ENCODE measurements around the gene SDK1.

GRCh38 chr7:4277936-4278335 is 976.9 kb downstream of the SDK1 start:
- TF ChIP-seq PBX3 (IDR thresholded peaks at IDR 0.05), result no peak
- TF ChIP-seq CTCF (IDR thresholded peaks at IDR 0.05), result no peak
- TF ChIP-seq RAD21 (conservative IDR thresholded peaks at IDR 0.05 in 1 of 2, IDR thresholded peaks at IDR 0.05 in 1 of 2), result no peak
- no peak for TF ChIP-seq MAX (IDR thresholded peaks at IDR 0.05)
- no peak for TF ChIP-seq CHD4 (IDR thresholded peaks at IDR 0.05; ENCODE audit: borderline replicate concordance)
- no peak for TF ChIP-seq REST (IDR thresholded peaks at IDR 0.05)

Measured in A549 (cell line).